H1 (cell line): ENCODE results near the gene ZNF536. TPM values are rescaled to one million over a fixed set of nuclear protein-coding genes. Genes with fewer than 3 reads are reported as not detected.

ENCODE experiments used
- CBX5 ChIP-seq: fragments of 300-800, 300-1000 bp; sonication (generic); IDR thresholded peaks from 2 replicates; pipeline ENCODE4 v1.7.1; 2016; ENCODE audit warnings: antibody characterized with exemption, low read length, low read depth
- CHD1 ChIP-seq: IDR thresholded peaks from 2 replicates; pipeline ENCODE4 v1.6.1; 2012; ENCODE audit warnings: low read depth, low read length, improper control_type of control experiment
- CHD7 ChIP-seq: fragments of 300-600 bp; sonication (generic); IDR thresholded peaks from 2 replicates; pipeline ENCODE4 v1.7.1; 2012; ENCODE audit warnings: low read length, moderate library complexity, mild to moderate bottlenecking, inconsistent platforms; ENCODE audit not compliant: insufficient replicate concordance
- EP300 ChIP-seq, 2 experiments: IDR thresholded peaks; 1 replicate in 1 of 2; 2 replicates in 1 of 2; pipeline ENCODE4 v1.6.1; 2011 to 2012; ENCODE audit warnings: low read depth in 2 of 2, low read length in 2 of 2, mild to moderate bottlenecking in 2 of 2, borderline replicate concordance in 1 of 2, inconsistent platforms in 1 of 2, moderate library complexity in 1 of 2
- GTF2F1 ChIP-seq: IDR thresholded peaks from 2 replicates; pipeline ENCODE4 v1.6.1; 2012; ENCODE audit warnings: low read depth, low read length, improper control_type of control experiment, borderline replicate concordance
- JUND ChIP-seq: IDR thresholded peaks from 2 replicates; pipeline ENCODE4 v1.6.1; 2011; ENCODE audit warnings: mild to moderate bottlenecking, improper control_type of control experiment, low read length
- KDM1A ChIP-seq: fragments of 200-600, 300-600 bp; sonication (generic); IDR thresholded peaks from 2 replicates; pipeline ENCODE4 v1.7.1; 2016; ENCODE audit warnings: mild to moderate bottlenecking, low read length, borderline replicate concordance
- NRF1 ChIP-seq: IDR thresholded peaks from 2 replicates; pipeline ENCODE4 v1.6.1; 2011; ENCODE audit warnings: mild to moderate bottlenecking, low read depth, low read length, improper control_type of control experiment
- RAD21 ChIP-seq, 2 experiments: IDR thresholded peaks in 1 of 2; conservative IDR thresholded peaks in 1 of 2; 2 replicates each; pipeline ENCODE4 v1.6.1; 2011; ENCODE audit warnings: low read depth in 2 of 2, low read length in 2 of 2, improper control_type of control experiment in 1 of 2, inconsistent platforms in 1 of 2, mild to moderate bottlenecking in 1 of 2, moderate library complexity in 1 of 2
- RXRA ChIP-seq: IDR thresholded peaks from 2 replicates; pipeline ENCODE4 v1.6.1; 2011; ENCODE audit warnings: low read depth, mild to moderate bottlenecking, low read length, moderate library complexity; ENCODE audit not compliant: insufficient read depth
- SIX5 ChIP-seq: IDR thresholded peaks from 2 replicates; pipeline ENCODE4 v1.6.1; 2011; ENCODE audit warnings: mild to moderate bottlenecking, low read depth, low read length
- TAF7 ChIP-seq: optimal IDR thresholded peaks from 2 replicates; pipeline ENCODE3; 2011; ENCODE audit warnings: low read depth, mild to moderate bottlenecking, inconsistent platforms, low read length, moderate library complexity, borderline replicate concordance
- polyA plus RNA-seq, 7 experiments: library from polyadenylated mRNA; depleted of rRNA in 3 of 7; stranded (reverse) in 5 of 7; unstranded in 2 of 7; fragments of >200 nt in 5 of 7; fragments of 200-250 nt in 2 of 7; gene quantifications; 1 replicate in 5 of 7; 2 replicates in 1 of 7; 4 replicates in 1 of 7; pipeline versions ENCODE4 v1.2.1 to v1.2.3, GENCODE V29; 2011 to 2013; ENCODE audit warnings: missing spikeins in 2 of 7, mixed read lengths in 2 of 7
- total RNA-seq: library from RNA; stranded (reverse); fragmentation: NEBNext Ultra II Directional; extraction: Animal tissue kit (Norgen Biotek cat#: 25700); gene quantifications from 2 replicates; pipeline ENCODE4 v1.2.1, GENCODE V29; 2021

The ZNF536 gene
- total and polyA plus RNA-seq, 2 of the 8 experiments (the other 6 are each of a cell fraction or from before 2014, with no cell fraction given), result 0.09 to 0.11 TPM

GRCh38 chr19:30328096-30328495 lies 44.1 kb upstream of the ZNF536 start (continued):
- TF ChIP-seq CHD7 (no peak), KDM1A (no peak), RXRA (no peak), RAD21 (IDR thresholded peaks at IDR 0.05 in 1 of 2, conservative IDR thresholded peaks at IDR 0.05 in 1 of 2; ENCODE audit: low read depth in 2 of 2, low read length in 2 of 2) (no peak), CHD1 (no peak), SIX5 (no peak), CBX5 (no peak), EP300 (IDR thresholded peaks at IDR 0.05; ENCODE audit: borderline replicate concordance in 1 of 2, low read depth in 2 of 2, low read length in 2 of 2) (no peak), JUND (no peak), GTF2F1 (no peak), TAF7 (no peak), NRF1 (no peak)
